H1 (cell line): Measurements from ENCODE around the gene HACD4.

Experiments used
- CHD2 ChIP-seq: IDR thresholded peaks from 2 replicates; pipeline ENCODE4 v1.6.1; 2012; ENCODE audit warnings: low read length, improper control_type of control experiment
- CTCF ChIP-seq, 3 experiments: IDR thresholded peaks; 1 replicate in 2 of 3; 2 replicates in 1 of 3; pipeline versions ENCODE4 v1.5.1 to v1.6.1; 2011; ENCODE audit warnings: low read length in 3 of 3, mild to moderate bottlenecking in 3 of 3, inconsistent platforms in 2 of 3, low read depth in 1 of 3, moderate library complexity in 1 of 3; ENCODE audit not compliant: insufficient read depth in 1 of 3; ENCODE audit errors: control extremely low read depth in 1 of 3
- EZH2 ChIP-seq: fragments of 200-600 bp; sonication (generic); IDR thresholded peaks from 2 replicates; pipeline ENCODE4 v1.7.1; 2012; ENCODE audit warnings: low read depth, mild to moderate bottlenecking, moderate library complexity, low read length, inconsistent platforms; ENCODE audit not compliant: severe bottlenecking
- GABPA ChIP-seq: IDR thresholded peaks from 2 replicates; pipeline ENCODE4 v1.6.1; 2011; ENCODE audit warnings: mild to moderate bottlenecking, low read length, moderate library complexity, borderline replicate concordance; ENCODE audit not compliant: insufficient read depth
- KDM1A ChIP-seq: fragments of 200-600, 300-600 bp; sonication (generic); IDR thresholded peaks from 2 replicates; pipeline ENCODE4 v1.7.1; 2016; ENCODE audit warnings: mild to moderate bottlenecking, low read length, borderline replicate concordance
- MAX ChIP-seq: IDR thresholded peaks from 2 replicates; pipeline ENCODE4 v1.6.1; 2012; ENCODE audit warnings: inconsistent platforms
- POLR2A ChIP-seq, 2 experiments: IDR thresholded peaks; 1 replicate in 1 of 2; 2 replicates in 1 of 2; pipeline ENCODE4 v1.6.1; 2011; ENCODE audit warnings: low read depth in 2 of 2, low read length in 2 of 2, mild to moderate bottlenecking in 2 of 2; ENCODE audit errors: control extremely low read depth in 1 of 2
- RFX5 ChIP-seq: IDR thresholded peaks from 2 replicates; pipeline ENCODE4 v1.6.1; 2011; ENCODE audit warnings: low read depth, low read length, improper control_type of control experiment, borderline replicate concordance
- SAP30 ChIP-seq: fragments of 300-600 bp; sonication (generic); IDR thresholded peaks from 2 replicates; pipeline ENCODE4 v1.7.1; 2012; ENCODE audit warnings: low read length, moderate library complexity, mild to moderate bottlenecking, inconsistent platforms; ENCODE audit not compliant: insufficient read depth, insufficient replicate concordance
- SIN3A ChIP-seq, 2 experiments: IDR thresholded peaks in 1 of 2; conservative IDR thresholded peaks in 1 of 2; 2 replicates each; pipeline ENCODE4 v1.6.1; 2011 to 2012; ENCODE audit warnings: low read length in 2 of 2, improper control_type of control experiment in 1 of 2, low read depth in 1 of 2, mild to moderate bottlenecking in 1 of 2
- YY1 ChIP-seq: IDR thresholded peaks from 2 replicates; pipeline ENCODE4 v1.6.1; 2011; ENCODE audit warnings: low read depth, mild to moderate bottlenecking, low read length

GRCh38 chr9:21029661-21030060 lies 1.8 kb downstream of the HACD4 start:
- TF ChIP-seq GABPA (no peak), MAX (no peak), YY1 (no peak), POLR2A (IDR thresholded peaks at IDR 0.05; ENCODE audit: control extremely low read depth in 1 of 2, low read depth in 2 of 2, low read length in 2 of 2) (no peak), RFX5 (no peak), EZH2 (no peak), CHD2 (no peak), CTCF (IDR thresholded peaks at IDR 0.05; ENCODE audit: control extremely low read depth in 1 of 3, insufficient read depth in 1 of 3, low read depth in 1 of 3, low read length in 3 of 3) (no peak), SAP30 (no peak), KDM1A (no peak), SIN3A (conservative IDR thresholded peaks at IDR 0.05 in 1 of 2, IDR thresholded peaks at IDR 0.05 in 1 of 2; ENCODE audit: low read depth in 1 of 2, low read length in 2 of 2) (no peak)
